SK-N-SH treated with all-trans-retinoic acid at 6 μM for 48 hours (cell line): ENCODE data around the gene DYSF.
A peak's percentile ranks its signal among the peaks of the same experiment; 100 is the strongest.

Experiments
- ATAC-seq: fragments of 200-7000 bp; cut with Tn5 transposase; 3 replicates; pipeline ENCODE4 v1.9.1; 2020; ENCODE audit warnings: mild to moderate bottlenecking, moderate library complexity
- ARNTL ChIP-seq: fragments of 450-650 bp; formaldehyde crosslinking; IDR thresholded peaks from 2 replicates; pipeline ENCODE4 v1.5.0; 2020; ENCODE audit warnings: low read depth, mild to moderate bottlenecking, moderate library complexity, borderline replicate concordance
- BACH2 ChIP-seq: fragments of 250-450 bp; sonication (Bioruptor Pico); IDR thresholded peaks from 2 replicates; pipeline ENCODE4 v1.9.0; 2021; ENCODE audit warnings: mild to moderate bottlenecking, borderline replicate concordance
- CSRNP3 ChIP-seq: fragments of 250-450 bp; sonication (Bioruptor Pico); IDR thresholded peaks from 2 replicates; pipeline ENCODE4 v1.5.1; 2021; ENCODE audit warnings: mild to moderate bottlenecking, moderate library complexity
- ESRRG ChIP-seq: fragments of 250-450 bp; sonication (Bioruptor Pico); IDR thresholded peaks from 2 replicates; pipeline ENCODE4 v1.6.1; 2021; ENCODE audit warnings: mild to moderate bottlenecking
- GLIS3 ChIP-seq: fragments of 250-450 bp; sonication (Bioruptor Pico); IDR thresholded peaks from 2 replicates; pipeline ENCODE4 v1.5.0; 2020; ENCODE audit warnings: mild to moderate bottlenecking, moderate library complexity
- OSR1 ChIP-seq: fragments of 250-450 bp; sonication (Bioruptor Pico); IDR thresholded peaks from 2 replicates; pipeline ENCODE4 v1.8.0; 2022; ENCODE audit warnings: moderate library complexity, mild to moderate bottlenecking, inconsistent platforms
- POU6F1 ChIP-seq: fragments of 250-450 bp; sonication (Bioruptor Pico); IDR thresholded peaks from 2 replicates; pipeline ENCODE4 v1.8.0; 2021; ENCODE audit warnings: low read depth, mild to moderate bottlenecking, moderate library complexity, borderline replicate concordance
- SNAI2 ChIP-seq: fragments of 250-450 bp; sonication (Bioruptor Pico); IDR thresholded peaks from 2 replicates; pipeline ENCODE4 v1.5.0; 2020; ENCODE audit warnings: mild to moderate bottlenecking, moderate library complexity
- TCF4 ChIP-seq: fragments of 250-450 bp; sonication (Bioruptor Pico); IDR thresholded peaks from 2 replicates; pipeline ENCODE4 v1.8.0; 2021; ENCODE audit warnings: mild to moderate bottlenecking, moderate library complexity, borderline replicate concordance
- ZC3H10 ChIP-seq: fragments of 250-450 bp; sonication (Bioruptor Pico); IDR thresholded peaks from 2 replicates; pipeline ENCODE4 v1.5.1; 2021; ENCODE audit warnings: mild to moderate bottlenecking, moderate library complexity
- ZFP3 ChIP-seq: fragments of 250-450 bp; sonication (Bioruptor Pico); IDR thresholded peaks from 2 replicates; pipeline ENCODE4 v1.5.0; 2020; ENCODE audit warnings: mild to moderate bottlenecking, moderate library complexity
- ZFP30 ChIP-seq: fragments of 450-650 bp; formaldehyde crosslinking; IDR thresholded peaks from 2 replicates; pipeline ENCODE4 v1.5.0; 2022; ENCODE audit warnings: mild to moderate bottlenecking, moderate library complexity
- ZNF565 ChIP-seq: fragments of 450-650 bp; formaldehyde crosslinking; conservative IDR thresholded peaks from 2 replicates; pipeline ENCODE4 v1.5.0; 2020; ENCODE audit warnings: low read depth, mild to moderate bottlenecking, moderate library complexity
- ZNF8 ChIP-seq: fragments of 450-650 bp; formaldehyde crosslinking; IDR thresholded peaks from 2 replicates; pipeline ENCODE4 v1.5.0; 2020; ENCODE audit warnings: mild to moderate bottlenecking, moderate library complexity
- TF ChIP-seq, protein P1 (sequence below): fragments of 250-450 bp; sonication (Bioruptor Pico); IDR thresholded peaks from 2 replicates; pipeline ENCODE4 v1.5.1; 2020; ENCODE audit warnings: low read depth, mild to moderate bottlenecking, moderate library complexity
- TF ChIP-seq, protein P2 (sequence below): fragments of 250-450 bp; sonication (Bioruptor Pico); IDR thresholded peaks from 2 replicates; pipeline ENCODE4 v1.8.0; 2020; ENCODE audit warnings: mild to moderate bottlenecking, moderate library complexity, borderline replicate concordance

Gene DYSF

DNA sequence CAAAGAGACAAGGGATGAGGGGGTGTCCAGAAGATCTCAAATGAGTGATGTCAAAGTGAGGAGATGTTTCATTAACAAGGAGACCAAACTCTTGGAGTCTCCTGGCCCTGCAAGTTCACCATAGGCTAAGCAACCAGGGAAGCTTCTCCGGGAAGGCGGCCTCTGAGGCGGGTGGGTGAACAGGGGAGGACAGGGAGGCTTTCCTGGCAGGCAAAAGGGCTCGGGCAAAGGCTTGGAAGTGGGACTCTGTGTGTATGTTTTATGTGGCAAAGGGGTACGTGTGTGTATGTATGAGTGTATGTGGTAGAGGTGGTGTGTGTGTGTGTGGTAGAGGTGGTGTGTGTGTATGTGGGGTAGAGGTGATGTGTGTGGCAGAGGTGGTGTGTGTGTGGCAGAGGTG, 163.9 kb downstream of the DYSF start (continued):
- no peak for TF ChIP-seq ARNTL (CRISPR knock-in tag)
- TF ChIP-seq, protein P1, sequence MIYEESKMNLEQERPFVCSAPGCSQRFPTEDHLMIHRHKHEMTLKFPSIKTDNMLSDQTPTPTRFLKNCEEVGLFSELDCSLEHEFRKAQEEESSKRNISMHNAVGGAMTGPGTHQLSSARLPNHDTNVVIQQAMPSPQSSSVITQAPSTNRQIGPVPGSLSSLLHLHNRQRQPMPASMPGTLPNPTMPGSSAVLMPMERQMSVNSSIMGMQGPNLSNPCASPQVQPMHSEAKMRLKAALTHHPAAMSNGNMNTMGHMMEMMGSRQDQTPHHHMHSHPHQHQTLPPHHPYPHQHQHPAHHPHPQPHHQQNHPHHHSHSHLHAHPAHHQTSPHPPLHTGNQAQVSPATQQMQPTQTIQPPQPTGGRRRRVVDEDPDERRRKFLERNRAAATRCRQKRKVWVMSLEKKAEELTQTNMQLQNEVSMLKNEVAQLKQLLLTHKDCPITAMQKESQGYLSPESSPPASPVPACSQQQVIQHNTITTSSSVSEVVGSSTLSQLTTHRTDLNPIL (CRISPR knock-in tag): no peak
- no peak for TF ChIP-seq CSRNP3 (CRISPR knock-in tag)
- TF ChIP-seq, all 23 proteins: peak for 0

GRCh38 chr2:71618327-71619113, 165.2 kb downstream of the DYSF start:
- peak; percentile 48 for ATAC-seq
- no peak for TF ChIP-seq POU6F1 (CRISPR knock-in tag)
- no peak for TF ChIP-seq ZNF8 (CRISPR knock-in tag)
- TF ChIP-seq BACH2: no peak
- TF ChIP-seq ZNF565 (CRISPR knock-in tag): no peak
- TF ChIP-seq ZFP30 (CRISPR knock-in tag): no peak
- no peak for TF ChIP-seq ESRRG (CRISPR knock-in tag)
- TF ChIP-seq OSR1 (CRISPR knock-in tag): no peak
- TF ChIP-seq CSRNP3 (CRISPR knock-in tag): no peak
- TF ChIP-seq ZC3H10 (CRISPR knock-in tag): no peak
- TF ChIP-seq TCF4: no peak
- TF ChIP-seq, protein P2, sequence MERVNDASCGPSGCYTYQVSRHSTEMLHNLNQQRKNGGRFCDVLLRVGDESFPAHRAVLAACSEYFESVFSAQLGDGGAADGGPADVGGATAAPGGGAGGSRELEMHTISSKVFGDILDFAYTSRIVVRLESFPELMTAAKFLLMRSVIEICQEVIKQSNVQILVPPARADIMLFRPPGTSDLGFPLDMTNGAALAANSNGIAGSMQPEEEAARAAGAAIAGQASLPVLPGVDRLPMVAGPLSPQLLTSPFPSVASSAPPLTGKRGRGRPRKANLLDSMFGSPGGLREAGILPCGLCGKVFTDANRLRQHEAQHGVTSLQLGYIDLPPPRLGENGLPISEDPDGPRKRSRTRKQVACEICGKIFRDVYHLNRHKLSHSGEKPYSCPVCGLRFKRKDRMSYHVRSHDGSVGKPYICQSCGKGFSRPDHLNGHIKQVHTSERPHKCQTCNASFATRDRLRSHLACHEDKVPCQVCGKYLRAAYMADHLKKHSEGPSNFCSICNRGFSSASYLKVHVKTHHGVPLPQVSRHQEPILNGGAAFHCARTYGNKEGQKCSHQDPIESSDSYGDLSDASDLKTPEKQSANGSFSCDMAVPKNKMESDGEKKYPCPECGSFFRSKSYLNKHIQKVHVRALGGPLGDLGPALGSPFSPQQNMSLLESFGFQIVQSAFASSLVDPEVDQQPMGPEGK: no peak

- TF ChIP-seq OSR1 (CRISPR knock-in tag) (no peak), TCF4 (no peak), ZFP3 (no peak), POU6F1 (CRISPR knock-in tag) (no peak), SNAI2 (CRISPR knock-in tag) (no peak), ZFP30 (CRISPR knock-in tag) (no peak), GLIS3 (CRISPR knock-in tag) (no peak), ZNF8 (CRISPR knock-in tag) (no peak)
- TF ChIP-seq, protein P1 (CRISPR knock-in tag): no peak
- TF ChIP-seq, protein P2: no peak
- ATAC-seq: peak; percentile 29; the same call in 2 of the 3 replicates
Observed at GRCh38 chr2:71619230-71619741, 165.9 kb downstream of the DYSF start.
